Activated naive CD4-positive, alpha-beta T cell treated with anti-CD3 and anti-CD28 coated beads, Interleukin-2, amount 10 ng/mL, durations not matched to agents 7 days and 5 days (primary cell): ENCODE results near the gene IL6R.

Experiments
- CTCF ChIA-PET: fragments of 350-600 bp; sonication (Branson Sonifier 250); formaldehyde crosslinking; loops from one replicate; lab custom pipeline; 2021; ENCODE audit warnings: antibody characterized with exemption; lab: Charles Lee
- DNase-seq: peaks from one replicate; pipeline ENCODE4 v3.0.0-alpha.2; 2020
- H3K27ac Mint-ChIP-seq: one replicate; pipeline ENCODE4 v1.8.0; 2021; ENCODE audit warnings: mild to moderate bottlenecking, moderate library complexity, mixed read lengths
- H3K27me3 Mint-ChIP-seq: one replicate; pipeline ENCODE4 v1.8.0; 2021; ENCODE audit warnings: mild to moderate bottlenecking, mixed read lengths
- H3K36me3 Mint-ChIP-seq: one replicate; pipeline ENCODE4 v1.8.0; 2021; ENCODE audit warnings: mixed read lengths
- H3K4me1 Mint-ChIP-seq: one replicate; pipeline ENCODE4 v1.8.0; 2021; ENCODE audit warnings: mixed read lengths
- H3K4me3 Mint-ChIP-seq: one replicate; pipeline ENCODE4 v1.8.0; 2021; ENCODE audit warnings: mild to moderate bottlenecking, moderate library complexity, mixed read lengths
- H3K9me3 Mint-ChIP-seq: one replicate; pipeline ENCODE4 v1.8.0; 2021; ENCODE audit warnings: mixed read lengths

Gene IL6R

GRCh38 chr1:154441241-154441888, 36.2 kb downstream of the IL6R start:
- H3K9me3 Mint-ChIP-seq = no peaks in the 10 kb centered on the region
- peaks cover 59% of the 10 kb centered on the region for H3K4me1 Mint-ChIP-seq
- CTCF ChIA-PET = interaction anchor here (0.6 to 1.3 kb wide), 5 partner anchors 13 to 105 kb away, joined by 3 to 4 read pairs (median 3); no protein-coding TSS in a partner anchor
- H3K27me3 Mint-ChIP-seq = peaks cover 15% of the 10 kb centered on the region
- H3K4me3 Mint-ChIP-seq = peak overlapping the region; percentile 4
- H3K36me3 Mint-ChIP-seq = peaks cover 4% of the 10 kb centered on the region
- no peak for DNase-seq
- peak overlapping the region; percentile 30 for H3K27ac Mint-ChIP-seq

GRCh38 chr1:154442006-154442740, 37.0 kb downstream of the IL6R start:
- CTCF ChIA-PET = interaction anchor here (0.7 to 1.3 kb wide), 3 partner anchors 23 to 104 kb away, joined by 3 read pairs; no protein-coding TSS in a partner anchor
- H3K27me3 Mint-ChIP-seq = peaks cover 15% of the 10 kb centered on the region
- DNase-seq = no peak
- no peaks in the 10 kb centered on the region for H3K9me3 Mint-ChIP-seq
- H3K36me3 Mint-ChIP-seq = peaks cover 4% of the 10 kb centered on the region
- no peak overlapping the region for H3K27ac Mint-ChIP-seq
- H3K4me1 Mint-ChIP-seq = peaks cover 59% of the 10 kb centered on the region
- H3K4me3 Mint-ChIP-seq = no peak overlapping the region

- Mint-ChIP-seq H3K4me3 (no peak overlapping the region), H3K36me3 (peaks cover 6% of the 10 kb centered on the region), H3K9me3 (no peaks in the 10 kb centered on the region), H3K4me1 (peaks cover 53% of the 10 kb centered on the region), H3K27me3 (peaks cover 15% of the 10 kb centered on the region), H3K27ac (no peak overlapping the region)
- CTCF ChIA-PET = interaction anchor here (0.8 kb wide), 1 partner anchor 99 kb away, joined by 3 read pairs; no protein-coding TSS in a partner anchor
- DNase-seq = no peak
Observed at GRCh38 chr1:154443274-154444013, 38.3 kb downstream of the IL6R start.

- peak; percentile 40 for DNase-seq
- peaks cover 6% of the 10 kb centered on the region for H3K36me3 Mint-ChIP-seq
- H3K27ac Mint-ChIP-seq = peak overlapping the region; percentile 25
- peaks cover 40% of the 10 kb centered on the region for H3K4me1 Mint-ChIP-seq
- CTCF ChIA-PET = interaction anchor here (0.6 kb wide), 1 partner anchor 913 kb away, joined by 3 read pairs; no protein-coding TSS in a partner anchor
- no peaks in the 10 kb centered on the region for H3K9me3 Mint-ChIP-seq
- no peak overlapping the region for H3K4me3 Mint-ChIP-seq
- peaks cover 19% of the 10 kb centered on the region for H3K27me3 Mint-ChIP-seq
Observed at GRCh38 chr1:154445040-154445472, 39.9 kb downstream of the IL6R start.

GRCh38 chr1:154446292-154446691, 41.1 kb downstream of the IL6R start:
- Mint-ChIP-seq H3K36me3 (peaks cover 5% of the 10 kb centered on the region), H3K27ac (no peak overlapping the region), H3K4me3 (no peak overlapping the region), H3K4me1 (peaks cover 28% of the 10 kb centered on the region), H3K27me3 (peaks cover 13% of the 10 kb centered on the region), H3K9me3 (no peaks in the 10 kb centered on the region)
- DNase-seq = no peak
- CTCF ChIA-PET = no interaction called here

GRCh38 chr1:154446789-154447188, 41.6 kb downstream of the IL6R start:
- Mint-ChIP-seq H3K4me1 (peaks cover 23% of the 10 kb centered on the region), H3K9me3 (no peaks in the 10 kb centered on the region), H3K27ac (no peak overlapping the region), H3K36me3 (peaks cover 4% of the 10 kb centered on the region), H3K27me3 (peaks cover 14% of the 10 kb centered on the region), H3K4me3 (no peak overlapping the region)
- CTCF ChIA-PET = interaction anchor here (1.1 to 1.8 kb wide), 2 partner anchors 100 to 103 kb away, joined by 3 to 4 read pairs; no protein-coding TSS in a partner anchor
- no peak for DNase-seq

GRCh38 chr1:154448331-154448811, 43.2 kb downstream of the IL6R start:
- peaks cover 26% of the 10 kb centered on the region for H3K27me3 Mint-ChIP-seq
- peaks cover 24% of the 10 kb centered on the region for H3K4me1 Mint-ChIP-seq
- H3K9me3 Mint-ChIP-seq = no peaks in the 10 kb centered on the region
- H3K4me3 Mint-ChIP-seq = no peak overlapping the region
- DNase-seq = no peak
- H3K36me3 Mint-ChIP-seq = peaks cover 3% of the 10 kb centered on the region
- H3K27ac Mint-ChIP-seq = no peak overlapping the region
- CTCF ChIA-PET = interaction anchor here (1.5 to 1.8 kb wide), 2 partner anchors 45 to 98 kb away, joined by 3 to 4 read pairs; no protein-coding TSS in a partner anchor

- Mint-ChIP-seq H3K4me1 (peaks cover 20% of the 10 kb centered on the region), H3K27ac (no peak overlapping the region), H3K4me3 (no peak overlapping the region), H3K27me3 (peaks cover 27% of the 10 kb centered on the region), H3K9me3 (no peaks in the 10 kb centered on the region), H3K36me3 (peaks cover 6% of the 10 kb centered on the region)
- DNase-seq = no peak
- CTCF ChIA-PET = no interaction called here
Observed at GRCh38 chr1:154453161-154453560, 48.0 kb downstream of the IL6R start.

GRCh38 chr1:154453574-154454352, 48.6 kb downstream of the IL6R start:
- Mint-ChIP-seq H3K27me3 (peaks cover 27% of the 10 kb centered on the region), H3K4me1 (peaks cover 20% of the 10 kb centered on the region), H3K4me3 (no peak overlapping the region), H3K27ac (no peak overlapping the region), H3K9me3 (no peaks in the 10 kb centered on the region), H3K36me3 (peaks cover 4% of the 10 kb centered on the region)
- no peak for DNase-seq
- CTCF ChIA-PET = interaction anchor here (0.8 to 1.6 kb wide), 3 partner anchors 13 to 28 kb away, joined by 3 to 5 read pairs (median 3); no protein-coding TSS in a partner anchor

- H3K9me3 Mint-ChIP-seq = no peaks in the 10 kb centered on the region
- H3K4me3 Mint-ChIP-seq = no peak overlapping the region
- peaks cover 20% of the 10 kb centered on the region for H3K4me1 Mint-ChIP-seq
- CTCF ChIA-PET = interaction anchor here (0.8 to 1.6 kb wide), 3 partner anchors 13 to 28 kb away, joined by 3 to 5 read pairs (median 3); no protein-coding TSS in a partner anchor
- peaks cover 4% of the 10 kb centered on the region for H3K36me3 Mint-ChIP-seq
- no peak for DNase-seq
- H3K27me3 Mint-ChIP-seq = peaks cover 26% of the 10 kb centered on the region
- H3K27ac Mint-ChIP-seq = no peak overlapping the region
Observed at GRCh38 chr1:154454386-154455120, 49.4 kb downstream of the IL6R start.

- Mint-ChIP-seq H3K4me1 (peaks cover 30% of the 10 kb centered on the region), H3K36me3 (peaks cover 4% of the 10 kb centered on the region), H3K4me3 (no peak overlapping the region), H3K27me3 (peaks cover 23% of the 10 kb centered on the region), H3K27ac (no peak overlapping the region), H3K9me3 (no peaks in the 10 kb centered on the region)
- CTCF ChIA-PET = no interaction called here
- DNase-seq = no peak
Observed at GRCh38 chr1:154456631-154457030, 51.5 kb downstream of the IL6R start.

GRCh38 chr1:154459080-154459479, 53.9 kb downstream of the IL6R start:
- Mint-ChIP-seq H3K9me3 (no peaks in the 10 kb centered on the region), H3K36me3 (peaks cover 6% of the 10 kb centered on the region), H3K4me3 (no peak overlapping the region), H3K27me3 (peaks cover 4% of the 10 kb centered on the region), H3K27ac (no peak overlapping the region), H3K4me1 (peaks cover 36% of the 10 kb centered on the region)
- CTCF ChIA-PET = interaction anchor here (1.0 kb wide), 1 partner anchor 21 kb away, joined by 3 read pairs; no protein-coding TSS in a partner anchor
- DNase-seq = no peak
